K562 (cell line): Measurements from ENCODE around the gene FN3KRP. TPM values are rescaled to one million over a fixed set of nuclear protein-coding genes. Genes with fewer than 3 reads are reported as not detected.

Experiments used
- BRCA1 ChIP-seq, 2 experiments: fragments of 450-650 bp in 1 of 2; sonication (generic) in 1 of 2; formaldehyde crosslinking in 1 of 2; IDR thresholded peaks; 2 replicates each; pipeline versions ENCODE4 v1.5.0 to v1.6.1; 2017 to 2020; ENCODE audit warnings: mild to moderate bottlenecking in 1 of 2, missing genetic modification reagents in 1 of 2
- GATAD2B ChIP-seq: fragments of 450-650 bp; IDR thresholded peaks from 2 replicates; pipeline ENCODE4 v1.6.1; 2017; ENCODE audit warnings: mild to moderate bottlenecking, borderline replicate concordance
- KLF1 ChIP-seq: fragments of 450-650 bp; IDR thresholded peaks from 2 replicates; pipeline ENCODE4 v1.6.1; 2016; ENCODE audit warnings: missing genetic modification characterization, missing compliant biosample characterization
- LEF1 ChIP-seq: fragments of 450-650 bp; IDR thresholded peaks from 2 replicates; pipeline ENCODE4 v1.6.1; 2016; ENCODE audit warnings: mild to moderate bottlenecking
- NFRKB ChIP-seq: fragments of 450-650 bp; IDR thresholded peaks from 2 replicates; pipeline ENCODE4 v1.6.1; 2016; ENCODE audit warnings: low read depth
- NONO ChIP-seq, 2 experiments: fragments of 200-400 bp in 1 of 2; fragments of 450-650 bp in 1 of 2; formaldehyde crosslinking in 1 of 2; IDR thresholded peaks; 2 replicates each; pipeline ENCODE4 v1.6.1; 2017; ENCODE audit warnings: low read depth in 2 of 2, mild to moderate bottlenecking in 2 of 2, moderate library complexity in 2 of 2, low read length in 1 of 2
- POLR2G ChIP-seq: fragments of 200-400 bp; formaldehyde crosslinking; IDR thresholded peaks from 2 replicates; pipeline ENCODE4 v1.6.1; 2017; ENCODE audit warnings: low read depth, mild to moderate bottlenecking, antibody characterized with exemption, low read length, moderate library complexity
- PTTG1 ChIP-seq: fragments of 450-650 bp; IDR thresholded peaks from 2 replicates; pipeline ENCODE4 v1.6.1; 2016; ENCODE audit warnings: low read depth, mild to moderate bottlenecking, missing genetic modification characterization, missing compliant biosample characterization
- polyA plus RNA-seq, 8 experiments: library from polyadenylated mRNA; depleted of rRNA in 4 of 8; stranded (reverse) in 5 of 8; unstranded in 3 of 8; fragments of >200 nt; fragmentation: Nextera tagmentation in 2 of 8; fragmentation: Illumina TruSeq in 1 of 8; extraction: Ambion mirVana in 2 of 8; extraction: Trizol in 1 of 8; gene quantifications; 2 replicates each; pipeline versions ENCODE4 v1.2.1 to v1.2.3, GENCODE V29; 2011 to 2014; ENCODE audit warnings: inconsistent platforms in 1 of 8, missing spikeins in 1 of 8
- total RNA-seq, 7 experiments: library from RNA; depleted of rRNA in 6 of 7; stranded (reverse); fragments of >200 nt in 6 of 7; fragmentation: Illumina TruSeq in 2 of 7; extraction: Trizol in 2 of 7; gene quantifications; 2 replicates each; pipeline versions ENCODE4 v1.2.1 to v1.2.3, GENCODE V29; 2011 to 2021; ENCODE audit warnings: low replicate concordance in 1 of 7
- TF ChIP-seq, protein P1 (sequence below): fragments of 200-600 bp; sonication (generic); IDR thresholded peaks from one replicate; pipeline ENCODE4 v1.6.1; 2012; ENCODE audit warnings: mild to moderate bottlenecking, low read depth, low read length, inconsistent platforms
- TF ChIP-seq, protein P2 (sequence below): sonication (generic); formaldehyde crosslinking; IDR thresholded peaks from 2 replicates; pipeline ENCODE4 v1.8.0; 2022; ENCODE audit warnings: missing genetic modification reagents, mild to moderate bottlenecking, moderate library complexity, borderline replicate concordance
- TF ChIP-seq, protein P3 (sequence below), 2 experiments: IDR thresholded peaks; 2 replicates each; pipeline ENCODE4 v1.6.1; 2011; ENCODE audit warnings: borderline replicate concordance in 1 of 2, control low read depth in 1 of 2, low read depth in 1 of 2, low read length in 1 of 2, mild to moderate bottlenecking in 1 of 2, mixed read lengths in 1 of 2, moderate library complexity in 1 of 2; ENCODE audit not compliant: insufficient read depth in 1 of 2, insufficient read length in 1 of 2, poor library complexity in 1 of 2, severe bottlenecking in 1 of 2; ENCODE audit errors: extremely low read depth in 1 of 2

Gene FN3KRP
- total and polyA plus RNA-seq, 9 of the 15 experiments (the other 6 are each of a cell fraction or from before 2014, with no cell fraction given) = 2.0 to 32.1 (median 24.9) TPM

DNA sequence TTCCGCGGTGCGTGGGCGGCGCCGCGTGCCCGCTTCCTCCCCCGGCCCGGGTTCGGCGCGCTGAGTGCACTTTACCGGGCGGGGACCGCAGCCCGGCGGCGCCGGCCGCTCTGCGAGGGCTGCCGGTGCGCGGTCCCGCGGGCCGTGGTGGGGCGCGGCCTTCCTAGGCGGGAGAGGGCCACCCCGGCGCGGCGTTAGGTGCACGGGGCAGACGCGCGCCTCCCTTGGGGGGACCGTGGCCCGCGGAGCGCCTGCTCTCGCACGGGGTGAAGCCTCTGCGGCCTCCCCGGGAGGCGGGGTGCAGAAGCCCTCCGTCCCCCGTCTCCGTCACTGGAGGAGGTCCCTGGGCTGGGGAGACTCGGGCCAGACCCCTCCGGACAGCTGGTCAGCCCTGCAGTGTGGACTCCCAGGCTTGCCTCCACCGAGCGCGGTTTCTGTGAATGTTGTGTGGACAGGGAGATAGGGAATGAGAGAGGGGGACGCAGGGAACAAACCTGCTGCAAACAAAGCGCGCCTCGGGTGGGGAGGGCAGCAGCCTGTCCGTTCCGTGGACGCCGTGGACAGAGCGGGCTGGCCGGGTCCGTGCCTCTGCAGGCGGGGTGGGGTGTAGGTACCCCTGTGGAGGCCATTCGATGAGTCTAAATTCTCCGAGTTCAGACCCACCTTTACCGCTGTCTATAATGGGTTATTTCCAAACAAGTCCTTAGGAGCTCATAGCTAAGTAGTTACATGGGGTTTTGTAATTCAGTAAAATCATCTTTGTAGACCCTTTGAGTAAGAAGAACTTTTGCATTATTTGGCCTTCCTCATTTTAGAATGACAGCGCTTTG is 36.1 kb downstream of the FN3KRP start (continued):
- TF ChIP-seq, protein P1, sequence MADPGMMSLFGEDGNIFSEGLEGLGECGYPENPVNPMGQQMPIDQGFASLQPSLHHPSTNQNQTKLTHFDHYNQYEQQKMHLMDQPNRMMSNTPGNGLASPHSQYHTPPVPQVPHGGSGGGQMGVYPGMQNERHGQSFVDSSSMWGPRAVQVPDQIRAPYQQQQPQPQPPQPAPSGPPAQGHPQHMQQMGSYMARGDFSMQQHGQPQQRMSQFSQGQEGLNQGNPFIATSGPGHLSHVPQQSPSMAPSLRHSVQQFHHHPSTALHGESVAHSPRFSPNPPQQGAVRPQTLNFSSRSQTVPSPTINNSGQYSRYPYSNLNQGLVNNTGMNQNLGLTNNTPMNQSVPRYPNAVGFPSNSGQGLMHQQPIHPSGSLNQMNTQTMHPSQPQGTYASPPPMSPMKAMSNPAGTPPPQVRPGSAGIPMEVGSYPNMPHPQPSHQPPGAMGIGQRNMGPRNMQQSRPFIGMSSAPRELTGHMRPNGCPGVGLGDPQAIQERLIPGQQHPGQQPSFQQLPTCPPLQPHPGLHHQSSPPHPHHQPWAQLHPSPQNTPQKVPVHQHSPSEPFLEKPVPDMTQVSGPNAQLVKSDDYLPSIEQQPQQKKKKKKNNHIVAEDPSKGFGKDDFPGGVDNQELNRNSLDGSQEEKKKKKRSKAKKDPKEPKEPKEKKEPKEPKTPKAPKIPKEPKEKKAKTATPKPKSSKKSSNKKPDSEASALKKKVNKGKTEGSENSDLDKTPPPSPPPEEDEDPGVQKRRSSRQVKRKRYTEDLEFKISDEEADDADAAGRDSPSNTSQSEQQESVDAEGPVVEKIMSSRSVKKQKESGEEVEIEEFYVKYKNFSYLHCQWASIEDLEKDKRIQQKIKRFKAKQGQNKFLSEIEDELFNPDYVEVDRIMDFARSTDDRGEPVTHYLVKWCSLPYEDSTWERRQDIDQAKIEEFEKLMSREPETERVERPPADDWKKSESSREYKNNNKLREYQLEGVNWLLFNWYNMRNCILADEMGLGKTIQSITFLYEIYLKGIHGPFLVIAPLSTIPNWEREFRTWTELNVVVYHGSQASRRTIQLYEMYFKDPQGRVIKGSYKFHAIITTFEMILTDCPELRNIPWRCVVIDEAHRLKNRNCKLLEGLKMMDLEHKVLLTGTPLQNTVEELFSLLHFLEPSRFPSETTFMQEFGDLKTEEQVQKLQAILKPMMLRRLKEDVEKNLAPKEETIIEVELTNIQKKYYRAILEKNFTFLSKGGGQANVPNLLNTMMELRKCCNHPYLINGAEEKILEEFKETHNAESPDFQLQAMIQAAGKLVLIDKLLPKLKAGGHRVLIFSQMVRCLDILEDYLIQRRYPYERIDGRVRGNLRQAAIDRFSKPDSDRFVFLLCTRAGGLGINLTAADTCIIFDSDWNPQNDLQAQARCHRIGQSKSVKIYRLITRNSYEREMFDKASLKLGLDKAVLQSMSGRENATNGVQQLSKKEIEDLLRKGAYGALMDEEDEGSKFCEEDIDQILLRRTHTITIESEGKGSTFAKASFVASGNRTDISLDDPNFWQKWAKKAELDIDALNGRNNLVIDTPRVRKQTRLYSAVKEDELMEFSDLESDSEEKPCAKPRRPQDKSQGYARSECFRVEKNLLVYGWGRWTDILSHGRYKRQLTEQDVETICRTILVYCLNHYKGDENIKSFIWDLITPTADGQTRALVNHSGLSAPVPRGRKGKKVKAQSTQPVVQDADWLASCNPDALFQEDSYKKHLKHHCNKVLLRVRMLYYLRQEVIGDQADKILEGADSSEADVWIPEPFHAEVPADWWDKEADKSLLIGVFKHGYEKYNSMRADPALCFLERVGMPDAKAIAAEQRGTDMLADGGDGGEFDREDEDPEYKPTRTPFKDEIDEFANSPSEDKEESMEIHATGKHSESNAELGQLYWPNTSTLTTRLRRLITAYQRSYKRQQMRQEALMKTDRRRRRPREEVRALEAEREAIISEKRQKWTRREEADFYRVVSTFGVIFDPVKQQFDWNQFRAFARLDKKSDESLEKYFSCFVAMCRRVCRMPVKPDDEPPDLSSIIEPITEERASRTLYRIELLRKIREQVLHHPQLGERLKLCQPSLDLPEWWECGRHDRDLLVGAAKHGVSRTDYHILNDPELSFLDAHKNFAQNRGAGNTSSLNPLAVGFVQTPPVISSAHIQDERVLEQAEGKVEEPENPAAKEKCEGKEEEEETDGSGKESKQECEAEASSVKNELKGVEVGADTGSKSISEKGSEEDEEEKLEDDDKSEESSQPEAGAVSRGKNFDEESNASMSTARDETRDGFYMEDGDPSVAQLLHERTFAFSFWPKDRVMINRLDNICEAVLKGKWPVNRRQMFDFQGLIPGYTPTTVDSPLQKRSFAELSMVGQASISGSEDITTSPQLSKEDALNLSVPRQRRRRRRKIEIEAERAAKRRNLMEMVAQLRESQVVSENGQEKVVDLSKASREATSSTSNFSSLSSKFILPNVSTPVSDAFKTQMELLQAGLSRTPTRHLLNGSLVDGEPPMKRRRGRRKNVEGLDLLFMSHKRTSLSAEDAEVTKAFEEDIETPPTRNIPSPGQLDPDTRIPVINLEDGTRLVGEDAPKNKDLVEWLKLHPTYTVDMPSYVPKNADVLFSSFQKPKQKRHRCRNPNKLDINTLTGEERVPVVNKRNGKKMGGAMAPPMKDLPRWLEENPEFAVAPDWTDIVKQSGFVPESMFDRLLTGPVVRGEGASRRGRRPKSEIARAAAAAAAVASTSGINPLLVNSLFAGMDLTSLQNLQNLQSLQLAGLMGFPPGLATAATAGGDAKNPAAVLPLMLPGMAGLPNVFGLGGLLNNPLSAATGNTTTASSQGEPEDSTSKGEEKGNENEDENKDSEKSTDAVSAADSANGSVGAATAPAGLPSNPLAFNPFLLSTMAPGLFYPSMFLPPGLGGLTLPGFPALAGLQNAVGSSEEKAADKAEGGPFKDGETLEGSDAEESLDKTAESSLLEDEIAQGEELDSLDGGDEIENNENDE = no peak
- TF ChIP-seq, protein P2, sequence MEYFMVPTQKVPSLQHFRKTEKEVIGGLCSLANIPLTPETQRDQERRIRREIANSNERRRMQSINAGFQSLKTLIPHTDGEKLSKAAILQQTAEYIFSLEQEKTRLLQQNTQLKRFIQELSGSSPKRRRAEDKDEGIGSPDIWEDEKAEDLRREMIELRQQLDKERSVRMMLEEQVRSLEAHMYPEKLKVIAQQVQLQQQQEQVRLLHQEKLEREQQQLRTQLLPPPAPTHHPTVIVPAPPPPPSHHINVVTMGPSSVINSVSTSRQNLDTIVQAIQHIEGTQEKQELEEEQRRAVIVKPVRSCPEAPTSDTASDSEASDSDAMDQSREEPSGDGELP = peak; percentile 60
- TF ChIP-seq GATAD2B (peak; percentile 58), LEF1 (no peak), POLR2G (peak; percentile 0; the same call in 1 of the 2 replicates), KLF1 (tag) (0 out of 2 replicates have a peak, but pooled peaks have one; percentile 8), NONO (IDR thresholded peaks at IDR 0.05; ENCODE audit: low read depth in 2 of 2, low read length in 1 of 2) (peak in 1 of 2 experiments; percentile 75; a peak in 2 of 4 replicates), NFRKB (no peak), PTTG1 (tag) (no peak), BRCA1 (IDR thresholded peaks at IDR 0.05) (no peak), BRCA1 (CRISPR knock-in tag; IDR thresholded peaks at IDR 0.05) (0 out of 2 replicates have a peak, but pooled peaks have one; percentile 55)
- TF ChIP-seq, protein P3, sequence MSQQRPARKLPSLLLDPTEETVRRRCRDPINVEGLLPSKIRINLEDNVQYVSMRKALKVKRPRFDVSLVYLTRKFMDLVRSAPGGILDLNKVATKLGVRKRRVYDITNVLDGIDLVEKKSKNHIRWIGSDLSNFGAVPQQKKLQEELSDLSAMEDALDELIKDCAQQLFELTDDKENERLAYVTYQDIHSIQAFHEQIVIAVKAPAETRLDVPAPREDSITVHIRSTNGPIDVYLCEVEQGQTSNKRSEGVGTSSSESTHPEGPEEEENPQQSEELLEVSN (IDR thresholded peaks at IDR 0.05; ENCODE audit: borderline replicate concordance in 1 of 2, extremely low read depth in 1 of 2, insufficient read depth in 1 of 2, insufficient read length in 1 of 2, low read depth in 1 of 2, low read length in 1 of 2, poor library complexity in 1 of 2, severe bottlenecking in 1 of 2) = peak in 1 of 2 experiments; percentile 71
